PC-3 (cell line): ENCODE measurements around the gene UBAC1. TPM values are rescaled to one million over a fixed set of nuclear protein-coding genes. Genes with fewer than 3 reads are reported as not detected.

Experiments
- ATAC-seq: fragments of 200-7000 bp; cut with Tn5 transposase; 2 replicates; pipeline ENCODE4 v1.9.1; 2020; ENCODE audit warnings: mild to moderate bottlenecking, moderate library complexity
- BruUV-seq: library from RNA; stranded (reverse); fragments of 400-500 nt; replicated peaks from 2 replicates; lab custom pipeline; 2021; lab: Mats Ljungman, UMichigan
- CTCF ChIA-PET: fragments of 300-600 bp; sonication (Branson Sonifier 250); formaldehyde crosslinking; loops from one replicate; lab custom pipeline; 2022; ENCODE audit warnings: antibody characterized with exemption; lab: Charles Lee
- POLR2A ChIA-PET: fragments of 300-600 bp; sonication (Branson Sonifier 250); formaldehyde crosslinking; loops from one replicate; lab custom pipeline; 2022; ENCODE audit warnings: antibody characterized with exemption; ENCODE audit not compliant: unreplicated experiment; lab: Charles Lee
- DNase-seq: peaks from one replicate; pipeline ENCODE4 v3.0.0-alpha.2; 2015
- H2AFZ ChIP-seq: fragments of 300-600 bp; sonication (generic); 2 replicates; pipeline ENCODE4 v1.6.0; 2016; ENCODE audit warnings: antibody characterized with exemption, low read length
- H3F3A ChIP-seq: fragments of 300-600 bp; sonication (generic); one replicate; pipeline ENCODE4 v1.6.0; 2017; ENCODE audit warnings: antibody characterized with exemption, low read length, control low read depth, mild to moderate bottlenecking; ENCODE audit not compliant: unreplicated experiment
- H3K27ac ChIP-seq: fragments of 300-600 bp; sonication (generic); 2 replicates; pipeline ENCODE4 v1.5.1; 2016; ENCODE audit warnings: mild to moderate bottlenecking, low read length
- H3K27me3 ChIP-seq: fragments of 300-600 bp; sonication (generic); 2 replicates; pipeline ENCODE4 v1.6.1; 2016; ENCODE audit warnings: low read length, mixed read lengths
- H3K36me3 ChIP-seq: fragments of 300-600 bp; sonication (generic); 2 replicates; pipeline ENCODE4 v1.6.1; 2016; ENCODE audit warnings: low read depth, mixed run types, low read length, mixed read lengths
- H3K4me1 ChIP-seq: fragments of 300-600 bp; sonication (generic); 2 replicates; pipeline ENCODE4 v1.5.1; 2016; ENCODE audit warnings: low read length; ENCODE audit not compliant: insufficient read depth
- H3K4me2 ChIP-seq: fragments of 300-600 bp; sonication (generic); 2 replicates; pipeline ENCODE4 v1.6.0; 2016; ENCODE audit warnings: low read length
- H3K4me3 ChIP-seq: fragments of 300-600 bp; sonication (generic); 2 replicates; pipeline ENCODE4 v1.5.1; 2016; ENCODE audit warnings: mild to moderate bottlenecking, low read length, mixed read lengths
- H3K79me2 ChIP-seq: fragments of 300-600 bp; sonication (generic); 2 replicates; pipeline ENCODE4 v1.6.1; 2017; ENCODE audit warnings: low read length, mixed read lengths
- H3K9ac ChIP-seq: fragments of 300-600 bp; sonication (generic); 2 replicates; pipeline ENCODE4 v1.6.0; 2016; ENCODE audit warnings: mild to moderate bottlenecking, low read length
- H3K9me2 ChIP-seq: fragments of 300-600 bp; sonication (generic); replicated peaks from 2 replicates; pipeline ENCODE4 v1.6.1; 2016; ENCODE audit warnings: mixed run types, low read length, mixed read lengths
- H3K9me3 ChIP-seq: fragments of 300-600 bp; sonication (generic); 2 replicates; pipeline ENCODE4 v1.6.1; 2016; ENCODE audit warnings: low read length, mixed read lengths
- H4K20me1 ChIP-seq: fragments of 300-600 bp; sonication (generic); 2 replicates; pipeline ENCODE4 v1.6.1; 2016; ENCODE audit warnings: low read length, mixed read lengths
- CTCF ChIP-seq: fragments of 300-600 bp; sonication (generic); conservative IDR thresholded peaks from 2 replicates; pipeline ENCODE4 v1.5.1; 2017; ENCODE audit warnings: antibody characterized with exemption, low read depth, mild to moderate bottlenecking, low read length
- EZH2 ChIP-seq: fragments of 300-600 bp; sonication (generic); IDR thresholded peaks from one replicate; pipeline ENCODE4 v1.6.1; 2017; ENCODE audit warnings: antibody characterized with exemption, mild to moderate bottlenecking, low read length; ENCODE audit not compliant: unreplicated experiment
- EZH2phosphoT487 ChIP-seq: fragments of 300-600 bp; sonication (generic); IDR thresholded peaks from 2 replicates; pipeline ENCODE4 v1.6.1; 2018; ENCODE audit warnings: mild to moderate bottlenecking, antibody characterized with exemption, low read length, borderline replicate concordance
- intact Hi-C: fragments of 100-400 bp; cut with micrococcal nuclease; formaldehyde crosslinking; loops from 2 replicates; pipeline ENCODE4 v1.9.0; 2023
- total RNA-seq: library from RNA; depleted of rRNA; stranded (reverse); fragments of >200 nt; gene quantifications from 2 replicates; pipeline ENCODE4 v1.2.3, GENCODE V29; 2014; rRNA removed

The UBAC1 gene
- total RNA-seq, 1 experiment from 2014 or later: 77.3 TPM

DNA sequence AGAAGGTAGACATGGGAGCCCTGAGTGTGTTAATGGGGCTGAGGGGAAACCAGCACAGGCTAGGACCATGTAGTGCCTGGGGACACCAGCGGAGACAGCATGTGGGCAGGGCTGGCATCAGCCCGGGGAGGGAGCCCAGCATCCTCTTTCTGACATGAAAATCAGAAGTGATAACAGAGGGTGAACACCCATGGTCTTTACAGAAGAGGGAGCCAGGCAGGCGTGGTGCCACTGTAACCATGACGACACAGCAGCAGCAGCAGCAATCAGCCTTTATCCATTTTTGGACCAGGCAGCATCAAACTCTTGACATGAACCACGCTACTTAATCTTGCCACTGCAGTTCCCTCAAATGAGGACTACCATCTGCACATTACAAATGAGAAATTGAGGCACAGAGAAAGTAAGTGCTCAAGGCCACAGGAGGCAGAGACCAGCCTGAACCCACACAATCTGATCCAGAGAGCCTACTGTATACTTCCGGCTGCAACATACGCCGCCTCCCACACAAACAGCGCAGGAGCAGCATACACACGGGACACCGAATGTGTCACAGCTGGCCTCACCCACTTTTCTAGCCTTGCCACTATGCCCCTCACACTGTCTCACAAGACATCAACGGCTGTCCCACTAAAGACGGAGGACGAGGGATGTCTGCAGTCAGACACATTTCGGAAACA is 77.6 kb downstream of the UBAC1 start:
- H3K4me2 ChIP-seq: no peak overlapping the region

More for the DNA sequence above, 77.6 kb downstream of the UBAC1 start:
- CTCF ChIA-PET: no interaction called here
- DNase-seq (no peak), ATAC-seq (no peak)
- Histone ChIP-seq H3K36me3 (no peaks in the 10 kb centered on the region), H3K9me3 (no peaks in the 10 kb centered on the region), H4K20me1 (peaks cover 25% of the 10 kb centered on the region; the same call in 1 of the 2 replicates), H3K79me2 (peaks cover 70% of the 10 kb centered on the region), H3K27ac (no peak overlapping the region), H3K4me3 (no peak overlapping the region), H3F3A (no peaks in the 10 kb centered on the region), H3K9me2 (no peaks in the 10 kb centered on the region), H3K4me1 (peaks cover 8% of the 10 kb centered on the region), H3K9ac (no peak overlapping the region), H2AFZ (no peak overlapping the region), H3K27me3 (no peaks in the 10 kb centered on the region)
- intact Hi-C loops: no loop called here
- POLR2A ChIA-PET: no interaction called here
- no peak for TF ChIP-seq EZH2
- TF ChIP-seq EZH2phosphoT487: no peak
- TF ChIP-seq CTCF: no peak
- BruUV-seq: no TSS peak

Other genes with a start within 250 kb of the UBAC1 start
- 16.4 and 32.0 TPM in 2 replicates for gene CAMSAP1, start 53.8 kb downstream of the UBAC1 start, total RNA-seq
- gene NACC2, start 133.9 kb upstream of the UBAC1 start, total RNA-seq: 12.3 and 16.5 TPM in 2 replicates
- 62.3 and 64.7 TPM in 2 replicates for gene TMEM250, start 157.5 kb upstream of the UBAC1 start, total RNA-seq
- gene LHX3, start 243.8 kb upstream of the UBAC1 start, total RNA-seq: not detected in 2 replicates